ENCODE results near the gene ONECUT1. TPM values are rescaled to one million over a fixed set of nuclear protein-coding genes. Genes with fewer than 3 reads are reported as not detected.
A peak's percentile ranks its signal among the peaks of the same experiment; 100 is the strongest.

Gene ONECUT1
- total RNA-seq, 2 donors from 2014 or later = not detected

- intact Hi-C loops (cut with DNase I, micrococcal nuclease) = loop anchor here (5.0 kb wide), 2 partner anchors 481 to 491 kb away; no protein-coding TSS in a partner anchor
- DNase-seq = no peak
- no peak for ATAC-seq
Observed at GRCh38 chr15:52738311-52738710, 51.8 kb downstream of the ONECUT1 start.

- intact Hi-C loops (cut with DNase I, micrococcal nuclease) = loop anchor here (5.0 kb wide), 2 partner anchors 480 to 490 kb away; no protein-coding TSS in a partner anchor
- ATAC-seq (no peak), DNase-seq (no peak)
Observed at GRCh38 chr15:52737720-52738119, 52.4 kb downstream of the ONECUT1 start.

- peak; percentile 84 for ATAC-seq
- intact Hi-C loops (cut with DNase I, micrococcal nuclease) = loop anchor here (5.0 kb wide), 2 partner anchors 478 to 488 kb away; no protein-coding TSS in a partner anchor
- DNase-seq = peak in 1 of 2 donors; percentile 58
Observed at GRCh38 chr15:52735231-52736089, 54.7 kb downstream of the ONECUT1 start.

- DNase-seq (no peak), ATAC-seq (no peak)
- intact Hi-C loops (cut with DNase I, micrococcal nuclease) = loop anchor here in 1 of 2 donors (5.0 kb wide), 1 partner anchor 77 kb away; no protein-coding TSS in a partner anchor
Observed at GRCh38 chr15:52734329-52734728, 55.8 kb downstream of the ONECUT1 start.

- no peak for DNase-seq
- ATAC-seq = no peak
- intact Hi-C loops (cut with DNase I, micrococcal nuclease) = loop anchor here in 1 of 2 donors (5.0 kb wide), 1 partner anchor 76 kb away; no protein-coding TSS in a partner anchor
Observed at GRCh38 chr15:52733696-52734255, 56.4 kb downstream of the ONECUT1 start.

- intact Hi-C loops (cut with DNase I, micrococcal nuclease) = loop anchor here in 1 of 2 donors (5.0 kb wide), 1 partner anchor 76 kb away; no protein-coding TSS in a partner anchor
- no peak for ATAC-seq
Observed at GRCh38 chr15:52733088-52733487, 57.0 kb downstream of the ONECUT1 start.

GRCh38 chr15:52732551-52732950 lies 57.6 kb downstream of the ONECUT1 start:
- ATAC-seq = no peak
- no peak for DNase-seq
- intact Hi-C loops (cut with DNase I, micrococcal nuclease) = loop anchor here in 1 of 2 donors (5.0 kb wide), 1 partner anchor 75 kb away; no protein-coding TSS in a partner anchor

More at GRCh38 chr15:52733088-52733487, 57.0 kb downstream of the ONECUT1 start:
- DNase-seq = no peak

GRCh38 chr15:52731732-52732470 lies 58.2 kb downstream of the ONECUT1 start:
- ATAC-seq (no peak), DNase-seq (no peak)
- intact Hi-C loops (cut with DNase I, micrococcal nuclease) = loop anchor here in 1 of 2 donors (5.0 kb wide), 1 partner anchor 75 kb away; no protein-coding TSS in a partner anchor

- DNase-seq (no peak), ATAC-seq (no peak)
- intact Hi-C loops (cut with DNase I, micrococcal nuclease) = loop anchor here in 1 of 2 donors (5.0 kb wide), 1 partner anchor 74 kb away; no protein-coding TSS in a partner anchor
Observed at GRCh38 chr15:52731004-52731403, 59.1 kb downstream of the ONECUT1 start.

- DNase-seq (no peak), ATAC-seq (peak; percentile 34)
- intact Hi-C loops (cut with DNase I, micrococcal nuclease) = loop anchor here in 1 of 2 donors (5.0 kb wide), 1 partner anchor 73 kb away; no protein-coding TSS in a partner anchor
Observed at GRCh38 chr15:52730594-52730993, 59.5 kb downstream of the ONECUT1 start.

GRCh38 chr15:52730173-52730572 lies 60.0 kb downstream of the ONECUT1 start:
- intact Hi-C loops (cut with DNase I, micrococcal nuclease) = loop anchor here in 1 of 2 donors (5.0 kb wide), 1 partner anchor 73 kb away; no protein-coding TSS in a partner anchor
- ATAC-seq (peak; percentile 20), DNase-seq (no peak)

- DNase-seq (no peak), ATAC-seq (no peak)
- intact Hi-C loops (cut with DNase I, micrococcal nuclease) = no loop called here
Observed at GRCh38 chr15:52728899-52729298, 61.2 kb downstream of the ONECUT1 start.

- no peak for DNase-seq
- no peak for ATAC-seq
- intact Hi-C loops (cut with DNase I, micrococcal nuclease) = no loop called here
Observed at GRCh38 chr15:52727815-52728214, 62.3 kb downstream of the ONECUT1 start.

- no peak for DNase-seq
- ATAC-seq = no peak
- intact Hi-C loops (cut with DNase I, micrococcal nuclease) = no loop called here
Observed at GRCh38 chr15:52726195-52726594, 63.9 kb downstream of the ONECUT1 start.

GRCh38 chr15:52718551-52718950 lies 71.6 kb downstream of the ONECUT1 start:
- intact Hi-C loops (cut with DNase I, micrococcal nuclease) = no loop called here
- DNase-seq = no peak
- ATAC-seq = no peak

GRCh38 chr15:52717924-52718323 lies 72.2 kb downstream of the ONECUT1 start:
- ATAC-seq = no peak
- intact Hi-C loops (cut with DNase I, micrococcal nuclease) = no loop called here
- DNase-seq = no peak

- intact Hi-C loops (cut with DNase I, micrococcal nuclease) = no loop called here
- ATAC-seq (no peak), DNase-seq (no peak)
Observed at GRCh38 chr15:52717481-52717880, 72.7 kb downstream of the ONECUT1 start.

- intact Hi-C loops (cut with DNase I, micrococcal nuclease) = no loop called here
- no peak for DNase-seq
- ATAC-seq = no peak
Observed at GRCh38 chr15:52716536-52716935, 73.6 kb downstream of the ONECUT1 start.

- no peak for ATAC-seq
- DNase-seq = no peak
- intact Hi-C loops (cut with DNase I, micrococcal nuclease) = no loop called here
Observed at GRCh38 chr15:52715411-52715810, 74.7 kb downstream of the ONECUT1 start.

All from left colon (tissue), 2 donors.